Esophagus muscularis mucosa (tissue), 4 donors: Measurements from ENCODE around the gene PSKH1. TPM values are rescaled to one million over a fixed set of nuclear protein-coding genes. Genes with fewer than 3 reads are reported as not detected.
"Not testable (repeated sequence)": the region's sequence is repeated elsewhere in the genome, so short reads cannot be mapped to it uniquely, and the experiment has no call there.

Source experiments
- DNase-seq: peaks from one replicate; pipeline ENCODE4 v3.0.0-alpha.2; 2017; ENCODE audit errors: extremely low spot score
- H3K27ac ChIP-seq, 4 donors: fragments of 200-600 bp; sonication (generic); replicated peaks in 1 of 4; 1 replicate in 3 of 4; 2 replicates in 1 of 4; pipeline ENCODE4 v1.5.1; 2016 to 2019; ENCODE audit warnings: mild to moderate bottlenecking in 1 of 4
- H3K27me3 ChIP-seq, 4 donors: fragments of 200-600 bp; sonication (generic); one replicate each; pipeline versions ENCODE4 v1.5.1 to v1.6.0; 2016 to 2019
- H3K36me3 ChIP-seq, 4 donors: fragments of 200-600 bp; sonication (generic); one replicate each; pipeline ENCODE4 v1.5.1; 2016 to 2019
- H3K4me1 ChIP-seq, 4 donors: fragments of 200-600 bp; sonication (generic); one replicate each; pipeline ENCODE4 v1.5.1; 2016 to 2019
- H3K4me3 ChIP-seq, 4 donors: fragments of 200-600 bp; sonication (generic); 1 replicate in 2 of 4; 2 replicates in 2 of 4; pipeline ENCODE4 v1.5.1; 2016 to 2019; ENCODE audit warnings: mild to moderate bottlenecking in 4 of 4, moderate library complexity in 1 of 4
- H3K9me3 ChIP-seq, 4 donors: fragments of 200-600 bp; sonication (generic); 1 replicate in 3 of 4; 2 replicates in 1 of 4; pipeline ENCODE4 v1.5.1; 2016 to 2019
- EP300 ChIP-seq: sonication (generic); formaldehyde crosslinking; IDR thresholded peaks from one replicate; pipeline ENCODE4 v1.6.1; 2017; ENCODE audit warnings: antibody characterized with exemption
- POLR2A ChIP-seq: fragments of 450-650 bp; IDR thresholded peaks from one replicate; pipeline ENCODE4 v1.6.1; 2017; ENCODE audit warnings: antibody characterized with exemption, moderate library complexity, mild to moderate bottlenecking, low read depth
- POLR2AphosphoS5 ChIP-seq, 2 donors: sonication (generic); formaldehyde crosslinking; IDR thresholded peaks; one replicate each; pipeline ENCODE4 v1.6.1; 2017; ENCODE audit warnings: antibody characterized with exemption in 2 of 2
- WGBS: methylation state at CpG from one replicate; pipeline ENCODE4 v1.1.5; 2018; 5-methylcytosine and 5-hydroxymethylcytosine counted together
- intact Hi-C: fragments of 100-400 bp; cut with DNase I; formaldehyde crosslinking; loops from one replicate; pipeline ENCODE4 v1.15.1; 2023
- total RNA-seq, 4 donors: library from RNA; depleted of rRNA; stranded (reverse); fragments of >200 nt; gene quantifications; one replicate each; pipeline versions ENCODE4 v1.1.0 to v1.2.1, GENCODE V29; 2016
- TF ChIP-seq, protein P1 (sequence below), 3 experiments: fragments of 200-600 bp in 2 of 3; fragments of 450-650 bp in 1 of 3; sonication (generic) in 2 of 3; IDR thresholded peaks; one replicate each; pipeline ENCODE4 v1.5.1; 2017 to 2019; ENCODE audit warnings: antibody characterized with exemption in 3 of 3, mild to moderate bottlenecking in 2 of 3, moderate library complexity in 1 of 3

PSKH1 gene
- total RNA-seq, 4 donors from 2014 or later: 16.1 to 35.4 (median 26.4) TPM

DNA sequence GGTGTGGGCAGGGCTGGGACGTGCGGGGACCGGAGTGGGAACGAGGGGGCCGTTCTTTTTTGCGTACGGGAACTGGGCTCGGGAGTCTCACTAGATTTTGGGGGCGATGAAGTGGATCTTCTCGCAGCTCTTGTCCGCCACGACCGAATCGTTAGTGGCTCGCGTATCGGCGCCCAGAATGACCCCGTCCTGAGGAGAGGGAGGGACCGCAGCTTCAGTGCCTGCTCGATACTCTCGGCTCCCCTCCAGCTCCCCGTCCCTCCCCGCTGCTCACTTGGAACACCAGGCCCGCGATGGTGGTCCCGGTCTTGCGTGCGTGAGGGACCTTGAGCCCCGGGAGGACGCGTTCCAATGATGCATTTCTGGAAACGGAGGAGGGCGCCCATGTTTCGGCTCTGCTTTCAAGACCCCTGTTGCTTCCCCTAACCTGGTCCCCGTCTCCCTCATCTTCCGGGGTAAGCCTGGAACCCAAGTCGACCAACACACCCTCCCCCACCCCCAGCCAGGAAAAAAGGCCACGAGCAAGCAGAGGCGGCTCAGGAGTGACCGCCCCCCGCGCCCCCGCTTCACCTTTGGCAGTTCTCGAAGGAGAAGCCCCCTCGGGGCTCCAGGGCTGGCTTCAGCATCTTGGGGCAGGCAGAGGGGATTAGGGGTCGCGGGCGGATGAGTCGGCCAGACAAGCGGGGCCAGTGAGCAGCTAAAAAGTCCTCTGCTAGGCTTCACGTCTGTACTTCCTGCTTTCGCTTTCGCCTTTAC lies 43.2 kb downstream of the PSKH1 start, which contains the start of gene PSMB10:
PSMB10 (minus strand) TSS at position 727 of the 756 bp plus-strand sequence; CDS start at position 626, 101 bp downstream.
- Histone ChIP-seq H3K4me3 (peak within 1 kb of the TSS; percentile 73 to 96 (median 88)), H3K27ac (peak within 1 kb of the TSS; percentile 86 to 93 (median 92)), H3K9me3 (no peaks in the 10 kb centered on the region), H3K27me3 (no peaks in the 10 kb centered on the region), H3K36me3 (peaks cover 5 to 51% (median 33%) of the 10 kb centered on the region in 4 donors), H3K4me1 (peaks cover 19 to 42% (median 35%) of the 10 kb centered on the region in 4 donors)
- under 1% methylated on average over 32 of the region's 54 CpGs for WGBS
- TF ChIP-seq EP300 (no peak), POLR2AphosphoS5 (IDR thresholded peaks at IDR 0.05) (peak; percentile 51 to 71)
- intact Hi-C loops: no loop called here
- no peak for DNase-seq

DNA sequence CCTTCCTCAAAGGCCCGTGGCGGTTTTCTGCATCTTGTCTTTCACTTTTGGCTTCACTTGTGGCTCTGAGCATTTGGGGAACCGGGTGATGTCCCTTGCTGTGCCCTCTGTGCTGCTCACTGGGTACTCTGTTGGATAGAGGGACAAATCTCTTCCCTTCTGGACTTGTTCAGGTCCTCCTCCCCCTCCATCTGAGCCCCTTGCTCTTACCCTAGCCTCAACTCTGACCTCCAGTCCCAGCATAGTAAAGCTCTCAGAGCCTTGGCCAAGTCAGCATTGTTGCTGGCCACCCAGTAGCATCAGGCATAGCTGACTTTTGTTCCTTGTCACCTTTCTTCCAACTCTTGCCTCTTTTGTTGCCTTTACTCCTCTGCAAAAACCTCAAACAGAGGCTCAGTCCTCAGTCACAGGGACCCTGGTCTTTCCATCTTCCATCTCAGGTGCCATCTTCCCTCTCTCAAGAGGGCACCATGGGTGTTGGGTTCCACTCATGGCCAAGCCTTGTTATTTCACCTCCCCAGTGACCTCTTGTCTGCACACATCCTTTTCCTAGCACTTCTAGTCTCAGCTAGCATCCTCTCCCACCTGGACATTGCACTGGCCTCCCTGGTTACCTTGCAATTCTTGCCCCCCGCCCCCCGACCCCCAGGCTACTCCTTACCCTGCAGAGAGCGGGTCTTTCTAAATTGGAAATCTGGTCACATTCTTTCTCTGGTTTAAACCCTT lies 44.0 kb downstream of the PSKH1 start:
- DNase-seq: no peak
- H3K9me3 ChIP-seq: no peaks in the 10 kb centered on the region
- H3K27me3 ChIP-seq: no peaks in the 10 kb centered on the region
- TF ChIP-seq POLR2A: no peak
- TF ChIP-seq, protein P1, sequence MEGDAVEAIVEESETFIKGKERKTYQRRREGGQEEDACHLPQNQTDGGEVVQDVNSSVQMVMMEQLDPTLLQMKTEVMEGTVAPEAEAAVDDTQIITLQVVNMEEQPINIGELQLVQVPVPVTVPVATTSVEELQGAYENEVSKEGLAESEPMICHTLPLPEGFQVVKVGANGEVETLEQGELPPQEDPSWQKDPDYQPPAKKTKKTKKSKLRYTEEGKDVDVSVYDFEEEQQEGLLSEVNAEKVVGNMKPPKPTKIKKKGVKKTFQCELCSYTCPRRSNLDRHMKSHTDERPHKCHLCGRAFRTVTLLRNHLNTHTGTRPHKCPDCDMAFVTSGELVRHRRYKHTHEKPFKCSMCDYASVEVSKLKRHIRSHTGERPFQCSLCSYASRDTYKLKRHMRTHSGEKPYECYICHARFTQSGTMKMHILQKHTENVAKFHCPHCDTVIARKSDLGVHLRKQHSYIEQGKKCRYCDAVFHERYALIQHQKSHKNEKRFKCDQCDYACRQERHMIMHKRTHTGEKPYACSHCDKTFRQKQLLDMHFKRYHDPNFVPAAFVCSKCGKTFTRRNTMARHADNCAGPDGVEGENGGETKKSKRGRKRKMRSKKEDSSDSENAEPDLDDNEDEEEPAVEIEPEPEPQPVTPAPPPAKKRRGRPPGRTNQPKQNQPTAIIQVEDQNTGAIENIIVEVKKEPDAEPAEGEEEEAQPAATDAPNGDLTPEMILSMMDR (IDR thresholded peaks at IDR 0.05): no peak
- no peak for TF ChIP-seq POLR2AphosphoS5 (IDR thresholded peaks at IDR 0.05)
- TF ChIP-seq EP300: no peak
- peaks cover 5 to 54% (median 34%) of the 10 kb centered on the region in 4 donors for H3K36me3 ChIP-seq
- intact Hi-C loops: no loop called here
- peak overlapping the region; percentile 73 to 96 (median 88) for H3K4me3 ChIP-seq
- peaks cover 19 to 48% (median 35%) of the 10 kb centered on the region in 4 donors for H3K4me1 ChIP-seq
- 45% methylated on average over 6 of the region's 6 CpGs for WGBS
- H3K27ac ChIP-seq: peak overlapping the region; percentile 86 to 93 (median 92)

GRCh38 chr16:67937713-67938112 lies 44.7 kb downstream of the PSKH1 start:
- Histone ChIP-seq H3K4me1 (peaks cover 19 to 54% (median 41%) of the 10 kb centered on the region in 4 donors), H3K36me3 (peaks cover 11 to 54% (median 36%) of the 10 kb centered on the region in 4 donors), H3K27ac (peak overlapping the region in 3 of 4 donors; percentile 86 to 92 (median 91))
- H3K9me3 ChIP-seq, H3K27me3 ChIP-seq, DNase-seq, intact Hi-C loops, H3K4me3 ChIP-seq: not testable (repeated sequence)
- WGBS: 93% methylated on average over 5 of the region's 5 CpGs

GRCh38 chr16:67939507-67940445 lies 46.7 kb downstream of the PSKH1 start:
- intact Hi-C loops: no loop called here

More at GRCh38 chr16:67939507-67940445, 46.7 kb downstream of the PSKH1 start:
- peaks cover 31 to 64% (median 55%) of the 10 kb centered on the region in 4 donors for H3K4me1 ChIP-seq
- no peak for DNase-seq
- no peak overlapping the region for H3K4me3 ChIP-seq
- H3K9me3 ChIP-seq: no peaks in the 10 kb centered on the region
- H3K27ac ChIP-seq: peak overlapping the region in 2 of 4 donors; percentile 15 to 36
- no peaks in the 10 kb centered on the region for H3K27me3 ChIP-seq
- H3K36me3 ChIP-seq: peaks cover 19 to 60% (median 47%) of the 10 kb centered on the region in 4 donors
- WGBS: 76% methylated on average over 13 of the region's 33 CpGs
- TF ChIP-seq POLR2A: no peak
- TF ChIP-seq, protein P1 (IDR thresholded peaks at IDR 0.05): no peak
- no peak for TF ChIP-seq EP300
- peak in 1 of 2 donors; percentile 36 for TF ChIP-seq POLR2AphosphoS5 (IDR thresholded peaks at IDR 0.05)
